Ectodermal cell (in vitro differentiated cells): Measurements from ENCODE around the gene SERGEF. TPM values are rescaled to one million over a fixed set of nuclear protein-coding genes. Genes with fewer than 3 reads are reported as not detected.

Source experiments
- H3K27ac ChIP-seq: 2 replicates; pipeline ENCODE4 v1.7.0; 2013; ENCODE audit warnings: mild to moderate bottlenecking, low read depth, low read length; ENCODE audit not compliant: insufficient read depth, poor library complexity, severe bottlenecking
- H3K27me3 ChIP-seq: 2 replicates; pipeline ENCODE4 v1.7.0; 2013; ENCODE audit warnings: mild to moderate bottlenecking, low read length; ENCODE audit not compliant: insufficient read depth, control insufficient read depth, poor library complexity, severe bottlenecking
- H3K36me3 ChIP-seq: one replicate; pipeline ENCODE4 v1.7.0; 2013; ENCODE audit warnings: low read length; ENCODE audit not compliant: control insufficient read depth, insufficient read depth
- H3K4me1 ChIP-seq: one replicate; pipeline ENCODE4 v1.7.0; 2013; ENCODE audit warnings: low read length; ENCODE audit not compliant: control insufficient read depth, insufficient read depth
- H3K4me3 ChIP-seq: 2 replicates; pipeline ENCODE4 v1.7.0; 2013; ENCODE audit warnings: low read depth, low read length, control low read depth; ENCODE audit not compliant: insufficient read depth
- H3K9me3 ChIP-seq: 2 replicates; pipeline ENCODE4 v1.7.0; 2013; ENCODE audit warnings: mild to moderate bottlenecking, low read length, moderate library complexity; ENCODE audit not compliant: control insufficient read depth
- WGBS, 2 experiments: methylation state at CpG; one replicate each; pipeline ENCODE4 v1.1.7; 2013; ENCODE audit warnings: missing lambda C conversion rate in 2 of 2; 5-methylcytosine and 5-hydroxymethylcytosine counted together
- polyA plus RNA-seq, 4 experiments: library from polyadenylated mRNA; stranded (reverse); fragments of 50-300 nt; gene quantifications; one replicate each; pipeline ENCODE4 v1.2.3, GENCODE V29; 2013

Gene SERGEF
- polyA plus RNA-seq (2013, experiment 1 of 4): 36.4 TPM
- 30.8 TPM for polyA plus RNA-seq (2013, experiment 2 of 4)
- polyA plus RNA-seq (2013, experiment 3 of 4): 27.9 TPM
- 25.7 TPM for polyA plus RNA-seq (2013, experiment 4 of 4)

DNA sequence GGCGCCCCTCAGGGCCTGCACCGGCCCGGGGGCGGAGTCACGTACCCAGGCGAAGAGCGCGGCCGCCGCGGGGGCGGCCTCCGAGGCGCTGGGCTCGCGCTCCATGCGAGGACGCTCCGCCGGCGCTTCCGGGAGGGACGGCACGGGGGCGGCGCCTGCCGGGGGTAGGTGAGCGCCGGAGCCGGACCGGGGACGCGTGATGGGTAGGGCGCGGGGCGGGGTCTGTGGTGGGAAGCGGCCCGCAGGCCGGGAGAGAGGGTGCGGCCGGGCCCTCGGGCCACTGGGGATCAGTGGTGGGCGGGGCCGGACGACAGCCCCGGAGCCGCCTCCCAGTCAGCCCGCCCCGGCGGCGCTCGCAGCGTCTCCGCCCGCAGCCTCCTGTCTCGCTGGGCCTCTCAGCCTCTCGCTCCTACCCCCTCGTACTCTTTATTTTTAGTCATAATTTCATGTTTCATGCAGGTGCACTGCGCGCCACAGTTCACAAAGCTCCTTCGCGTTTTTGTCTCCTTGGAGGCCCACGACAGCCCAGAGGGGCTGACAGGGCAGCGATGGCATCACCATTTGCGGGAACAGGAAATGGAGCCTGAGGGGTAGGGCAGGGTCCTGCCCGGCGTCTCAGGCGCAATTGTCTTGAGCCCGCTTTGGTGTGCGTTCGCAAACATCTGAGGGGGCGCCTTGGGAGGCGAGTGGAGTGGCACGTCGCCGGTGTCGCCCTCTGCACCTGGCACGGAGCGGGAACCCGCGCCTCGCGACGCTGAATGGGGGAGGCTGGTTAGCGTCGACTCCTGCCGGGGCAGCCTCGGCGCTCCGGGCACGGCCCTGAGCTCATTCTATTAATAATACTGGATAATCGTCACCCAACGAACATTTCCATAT lies at the start of gene SERGEF:
Gene SERGEF (minus strand): TSS at position 142 of the 876 bp plus-strand sequence. CDS start 37 bp downstream, at position 105.
- peak within 1 kb of the TSS; percentile 73 for H3K4me3 ChIP-seq
- peak within 1 kb of the TSS; percentile 21 for H3K27ac ChIP-seq
- WGBS, 2 experiments: 0% methylated on average over 93 of the region's 93 CpGs
- peaks cover 8% of the 10 kb centered on the region for H3K4me1 ChIP-seq
- no peaks in the 10 kb centered on the region for H3K36me3 ChIP-seq
- H3K27me3 ChIP-seq: peaks cover 25% of the 10 kb centered on the region
- no peaks in the 10 kb centered on the region for H3K9me3 ChIP-seq

DNA sequence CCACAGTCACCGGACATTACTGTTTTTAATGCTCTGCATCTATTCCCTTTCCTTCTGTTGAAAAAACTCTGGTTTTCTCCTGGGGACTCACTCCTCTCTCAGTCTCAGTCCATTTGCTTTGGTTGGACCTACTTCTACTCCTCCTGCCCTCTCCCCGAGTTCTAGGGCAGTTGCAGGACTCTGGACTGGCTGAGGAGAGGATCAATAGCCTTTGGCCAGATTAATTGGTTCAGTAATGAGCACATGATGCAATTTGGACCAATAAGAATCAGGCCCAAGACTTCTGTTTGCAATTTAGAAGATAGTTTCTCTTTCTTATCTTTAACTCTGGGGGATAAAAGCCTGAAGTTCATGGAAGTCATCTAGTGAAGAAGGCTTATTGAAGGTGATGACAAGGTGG lies 48.5 kb upstream of the SERGEF start:
- Histone ChIP-seq H3K27me3 (no peaks in the 10 kb centered on the region), H3K9me3 (no peaks in the 10 kb centered on the region), H3K36me3 (no peaks in the 10 kb centered on the region), H3K4me1 (no peaks in the 10 kb centered on the region), H3K27ac (no peak overlapping the region), H3K4me3 (no peak overlapping the region)
- 91 to 93% methylated on average over 2 of the region's 2 CpGs for WGBS, 2 experiments

DNA sequence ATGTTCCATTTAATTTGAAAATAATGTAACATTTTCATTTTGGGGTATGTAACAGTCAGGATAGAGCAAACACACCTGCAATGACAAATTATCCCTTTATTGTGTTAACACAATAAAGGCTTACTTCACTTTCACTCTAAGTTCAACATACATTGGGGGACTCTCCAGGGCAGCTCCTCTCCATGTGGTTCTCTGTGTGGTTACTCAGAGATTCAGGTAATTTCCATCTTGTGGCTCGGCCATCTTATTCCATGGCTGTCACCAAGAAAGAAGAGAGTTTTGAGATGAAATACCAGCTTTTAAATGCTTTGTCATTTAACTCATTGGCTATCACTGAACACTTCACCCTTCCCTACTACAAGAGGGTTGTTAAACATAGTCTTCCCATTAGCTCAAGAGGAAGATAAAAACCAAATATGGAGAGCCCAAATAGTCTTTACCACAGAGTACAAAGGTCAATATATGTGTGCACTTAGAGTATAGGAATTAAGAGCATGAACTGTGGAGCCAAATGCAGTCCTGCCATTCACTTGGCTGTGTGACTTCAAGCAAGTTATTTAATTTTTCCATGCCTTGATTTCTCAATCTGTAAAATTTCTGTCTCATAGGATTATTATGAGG lies 43.8 kb upstream of the SERGEF start:
- H3K9me3 ChIP-seq: no peaks in the 10 kb centered on the region
- WGBS, 2 experiments: 75 to 88% methylated on average over 1 of the region's 1 CpG
- H3K4me1 ChIP-seq: no peaks in the 10 kb centered on the region
- no peaks in the 10 kb centered on the region for H3K36me3 ChIP-seq
- H3K27me3 ChIP-seq: no peaks in the 10 kb centered on the region
- no peak overlapping the region for H3K4me3 ChIP-seq
- H3K27ac ChIP-seq: no peak overlapping the region

DNA sequence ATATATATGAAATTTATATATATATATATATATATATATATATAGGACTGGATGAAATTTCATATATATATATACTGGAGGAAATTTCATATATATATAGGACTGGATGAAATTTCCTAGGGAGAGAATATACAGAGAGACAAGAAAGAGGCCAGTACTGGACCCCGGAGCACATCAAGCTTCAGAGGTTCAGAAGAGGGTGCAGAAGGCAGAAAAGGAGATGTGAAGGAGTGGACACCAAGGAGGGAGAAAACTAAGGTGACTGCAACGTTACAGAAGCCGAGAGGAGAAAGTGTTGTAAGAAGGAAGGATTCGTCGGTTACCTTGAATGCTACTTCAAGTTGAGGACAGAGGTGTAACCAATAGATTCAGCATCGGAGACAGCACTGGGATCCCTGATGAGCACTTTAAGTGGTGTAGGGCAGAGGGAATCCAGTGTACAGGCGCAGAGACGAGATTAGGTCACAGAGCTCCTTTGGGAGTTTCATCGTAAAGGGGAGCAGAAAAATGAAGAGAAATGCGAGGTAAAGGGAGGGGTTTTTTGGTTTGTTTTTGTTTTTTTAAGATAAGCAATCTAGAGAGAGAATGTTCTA lies 41.8 kb upstream of the SERGEF start:
- no peaks in the 10 kb centered on the region for H3K9me3 ChIP-seq
- no peaks in the 10 kb centered on the region for H3K27me3 ChIP-seq
- no peak overlapping the region for H3K4me3 ChIP-seq
- H3K27ac ChIP-seq: no peak overlapping the region
- no peaks in the 10 kb centered on the region for H3K4me1 ChIP-seq
- WGBS, 2 experiments: 91% methylated on average over 10 of the region's 10 CpGs
- H3K36me3 ChIP-seq: no peaks in the 10 kb centered on the region

DNA sequence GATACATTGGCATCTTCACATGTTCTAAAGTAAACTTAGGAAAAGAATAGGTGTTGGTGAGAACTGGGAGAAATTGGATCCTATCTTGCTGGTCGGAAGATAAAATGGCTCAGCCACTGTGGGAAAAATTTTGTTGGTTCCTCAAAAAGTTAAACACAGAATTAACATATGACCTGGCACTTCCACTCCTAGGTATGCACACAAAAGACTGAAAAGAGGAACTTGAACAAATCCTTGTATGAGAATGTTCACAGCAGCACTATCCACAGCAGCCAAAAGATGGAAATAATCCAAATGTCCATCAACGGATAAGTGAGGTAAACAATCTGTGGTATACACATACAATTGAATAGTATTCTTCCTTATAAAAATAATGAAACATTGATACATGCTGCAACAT lies 38.0 kb upstream of the SERGEF start:
- H3K27me3 ChIP-seq: peaks cover 21% of the 10 kb centered on the region
- 97 to 100% methylated on average over 1 to 2 of the region's 2 CpGs for WGBS, 2 experiments
- no peak overlapping the region for H3K27ac ChIP-seq
- H3K4me1 ChIP-seq: no peaks in the 10 kb centered on the region
- H3K4me3 ChIP-seq: no peak overlapping the region
- no peaks in the 10 kb centered on the region for H3K36me3 ChIP-seq
- H3K9me3 ChIP-seq: no peaks in the 10 kb centered on the region

DNA sequence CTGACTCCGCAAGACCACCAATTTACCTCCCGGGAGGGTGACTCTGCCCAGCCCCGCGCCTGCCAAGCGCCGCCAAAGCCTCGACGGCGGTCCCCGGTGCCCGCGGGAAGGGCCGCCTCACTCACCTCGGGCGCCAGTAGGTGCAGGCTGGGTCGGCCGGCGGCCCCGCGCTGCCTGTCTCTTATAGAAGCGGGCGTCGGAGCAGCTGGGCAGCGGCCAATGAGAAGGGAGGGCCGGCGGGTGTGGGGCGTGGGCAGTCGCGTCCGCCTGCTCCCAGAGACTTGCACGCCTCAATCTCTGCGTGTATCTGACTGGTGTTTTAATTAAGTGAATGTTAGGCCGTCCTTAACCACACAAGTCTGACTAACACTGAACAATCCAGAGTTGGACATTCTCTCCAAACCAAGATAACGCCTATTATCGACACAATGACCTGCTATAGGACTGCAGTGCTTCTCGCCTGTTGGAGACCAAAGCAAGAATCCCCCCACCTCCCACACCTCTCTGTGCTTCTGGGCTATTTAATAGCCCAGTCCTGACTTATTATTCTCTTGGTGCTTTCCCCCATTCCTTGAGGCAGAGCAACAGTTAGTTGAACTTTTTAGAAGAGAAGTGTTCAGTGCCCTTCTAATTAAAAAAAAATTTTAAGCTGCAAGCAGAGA lies 33.4 kb upstream of the SERGEF start, which contains the start of gene TPH1:
Gene TPH1 (minus strand): TSS at position 154 of the 662 bp plus-strand sequence. CDS start 5,507 bp downstream, outside the sequence.
- H3K27me3 ChIP-seq: peaks cover 43% of the 10 kb centered on the region
- H3K4me3 ChIP-seq: peak within 1 kb of the TSS; percentile 12
- no peak within 1 kb of the TSS for H3K27ac ChIP-seq
- no peaks in the 10 kb centered on the region for H3K4me1 ChIP-seq
- H3K36me3 ChIP-seq: no peaks in the 10 kb centered on the region
- 14% methylated on average over 36 of the region's 36 CpGs for WGBS, 2 experiments
- no peaks in the 10 kb centered on the region for H3K9me3 ChIP-seq

DNA sequence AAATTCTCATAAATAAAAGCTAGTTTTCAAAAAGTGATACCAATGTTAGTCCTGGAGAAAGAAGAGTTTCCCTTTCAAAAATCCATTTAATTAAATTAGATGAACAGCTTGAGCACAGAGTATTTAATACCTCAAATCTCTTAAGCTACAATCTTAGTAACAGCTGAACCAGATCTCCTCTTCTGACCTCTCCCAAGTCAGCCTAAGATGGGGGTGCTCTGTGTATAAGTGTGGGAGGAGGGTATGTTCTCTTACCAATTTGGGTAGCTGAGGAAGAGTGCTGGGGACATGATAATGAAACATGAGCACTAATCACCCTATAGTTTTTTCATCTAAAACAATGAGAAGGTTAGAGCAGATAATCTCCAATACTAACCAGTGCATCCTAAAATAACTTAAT lies 23.6 kb upstream of the SERGEF start:
- Histone ChIP-seq H3K27me3 (no peaks in the 10 kb centered on the region), H3K27ac (no peak overlapping the region), H3K36me3 (no peaks in the 10 kb centered on the region), H3K9me3 (no peaks in the 10 kb centered on the region), H3K4me1 (no peaks in the 10 kb centered on the region), H3K4me3 (no peak overlapping the region)

DNA sequence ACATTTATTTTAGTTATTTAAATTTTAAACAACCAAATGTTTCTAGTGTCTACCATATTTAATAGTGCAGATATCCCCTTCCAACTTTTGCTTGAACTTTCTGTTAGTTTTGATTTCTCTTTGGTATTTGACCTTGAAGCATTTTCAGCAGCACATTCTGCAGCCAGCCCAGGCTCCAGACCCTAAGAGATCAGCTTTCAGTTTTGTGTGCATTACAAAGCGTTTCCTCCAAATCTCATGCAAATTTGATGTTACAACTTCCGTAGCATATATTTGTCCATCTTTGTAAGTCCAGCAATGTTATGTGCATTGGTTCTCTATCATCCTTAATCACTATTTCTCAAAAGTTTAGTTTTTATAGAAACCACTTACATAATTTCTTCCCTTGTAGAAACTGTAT lies 14.6 kb upstream of the SERGEF start:
- Histone ChIP-seq H3K27me3 (no peaks in the 10 kb centered on the region), H3K4me3 (no peak overlapping the region), H3K27ac (no peak overlapping the region), H3K36me3 (no peaks in the 10 kb centered on the region), H3K9me3 (no peaks in the 10 kb centered on the region), H3K4me1 (no peaks in the 10 kb centered on the region)
- 81 to 88% methylated on average over 2 of the region's 2 CpGs for WGBS, 2 experiments

DNA sequence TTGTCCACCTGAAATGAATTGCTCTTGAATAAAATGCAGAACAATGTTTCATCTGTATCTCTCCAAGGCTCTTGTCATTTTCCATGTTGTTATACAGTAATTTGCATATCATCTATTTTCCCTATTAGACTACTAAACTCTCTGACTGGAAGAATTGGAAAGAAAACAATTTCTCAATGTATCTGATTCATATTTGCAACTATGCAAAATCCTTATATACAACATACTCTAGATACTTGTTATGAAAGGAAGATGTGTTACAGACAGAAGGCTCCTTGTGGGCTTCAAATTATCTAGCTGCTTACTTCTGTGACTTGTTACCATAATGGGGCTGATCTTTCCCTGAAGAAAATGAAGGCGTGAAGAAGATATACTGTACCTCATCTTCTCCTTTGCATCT lies 9.6 kb upstream of the SERGEF start:
- Histone ChIP-seq H3K4me3 (no peak overlapping the region), H3K36me3 (no peaks in the 10 kb centered on the region), H3K27ac (no peak overlapping the region), H3K9me3 (no peaks in the 10 kb centered on the region), H3K4me1 (no peaks in the 10 kb centered on the region), H3K27me3 (no peaks in the 10 kb centered on the region)
- 92 to 100% methylated on average over 1 of the region's 1 CpG for WGBS, 2 experiments

DNA sequence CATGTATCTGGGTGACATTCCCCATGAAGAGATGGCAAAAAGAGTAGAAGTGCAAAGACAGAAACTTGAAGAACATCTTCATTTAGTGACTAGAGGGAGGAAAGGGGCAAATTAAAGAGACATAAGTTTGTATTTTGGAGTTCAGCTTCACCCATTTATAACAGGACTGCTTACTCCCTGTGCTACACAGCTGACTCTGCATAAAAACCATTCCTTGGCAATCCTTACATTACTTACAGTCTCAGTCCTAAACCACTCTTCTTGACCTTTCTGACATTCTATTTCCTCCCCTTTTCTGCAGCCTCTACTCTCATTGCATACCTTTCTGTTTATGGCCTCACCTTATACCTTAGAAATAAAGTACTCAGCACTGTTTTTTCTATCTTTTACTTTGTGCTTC lies 6.8 kb upstream of the SERGEF start:
- peaks cover 11% of the 10 kb centered on the region for H3K27me3 ChIP-seq
- no peaks in the 10 kb centered on the region for H3K36me3 ChIP-seq
- no peaks in the 10 kb centered on the region for H3K4me1 ChIP-seq
- H3K27ac ChIP-seq: no peak overlapping the region
- H3K9me3 ChIP-seq: no peaks in the 10 kb centered on the region
- no peak overlapping the region for H3K4me3 ChIP-seq
